Vagina (tissue), 2 donors: ENCODE measurements around the gene TUBGCP5. TPM values are rescaled to one million over a fixed set of nuclear protein-coding genes. Genes with fewer than 3 reads are reported as not detected.
"Not testable (repeated sequence)": the region's sequence is repeated elsewhere in the genome, so short reads cannot be mapped to it uniquely, and the experiment has no call there.

Source experiments
- DNase-seq, 2 donors: peaks; one replicate each; pipeline ENCODE4 v3.0.0-alpha.2; 2017; ENCODE audit errors: extremely low spot score in 2 of 2
- H3K27ac ChIP-seq: fragments of 200-600 bp; sonication (generic); one replicate; pipeline ENCODE4 v1.5.1; 2019
- H3K27me3 ChIP-seq: fragments of 200-600 bp; sonication (generic); one replicate; pipeline ENCODE4 v1.5.1; 2019
- H3K36me3 ChIP-seq, 2 donors: fragments of 200-600 bp; sonication (generic); one replicate each; pipeline ENCODE4 v1.5.1; 2017 to 2019
- H3K4me1 ChIP-seq: fragments of 200-600 bp; sonication (generic); one replicate; pipeline ENCODE4 v1.5.1; 2019
- H3K4me3 ChIP-seq, 2 donors: fragments of 200-600 bp; sonication (generic); 1 replicate in 1 of 2; 2 replicates in 1 of 2; pipeline ENCODE4 v1.5.1; 2016 to 2019
- H3K9me3 ChIP-seq: fragments of 200-600 bp; sonication (generic); one replicate; pipeline ENCODE4 v1.5.1; 2019
- CTCF ChIP-seq, 3 experiments: fragments of 450-650 bp in 2 of 3; fragments of 200-600 bp in 1 of 3; sonication (generic) in 1 of 3; IDR thresholded peaks; one replicate each; pipeline ENCODE4 v1.5.1; 2017 to 2019; ENCODE audit warnings: antibody characterized with exemption in 3 of 3, mild to moderate bottlenecking in 2 of 3, moderate library complexity in 2 of 3
- POLR2A ChIP-seq, 2 donors: fragments of 450-650 bp; IDR thresholded peaks; one replicate each; pipeline ENCODE4 v1.6.1; 2017; ENCODE audit warnings: antibody characterized with exemption in 2 of 2, mild to moderate bottlenecking in 2 of 2, moderate library complexity in 2 of 2
- POLR2AphosphoS5 ChIP-seq, 2 donors: sonication (generic); formaldehyde crosslinking; IDR thresholded peaks; one replicate each; pipeline ENCODE4 v1.9.0; 2017; ENCODE audit warnings: antibody characterized with exemption in 2 of 2, mild to moderate bottlenecking in 2 of 2, low read depth in 1 of 2; ENCODE audit not compliant: insufficient read depth in 1 of 2
- intact Hi-C: fragments of 100-400 bp; cut with DNase I; formaldehyde crosslinking; loops from one replicate; pipeline ENCODE4 v1.15.1; 2023
- total RNA-seq: library from RNA; depleted of rRNA; stranded (reverse); fragments of >200 nt; gene quantifications from one replicate; pipeline ENCODE4 v1.2.3, GENCODE V29; 2016

TUBGCP5 gene
- 11.3 TPM for total RNA-seq

GRCh38 chr15:23039143-23039916, at the start of gene TUBGCP5:
Gene TUBGCP5, minus strand, starts transcription at chr15:23039569. Its CDS starts 26 bp downstream, at chr15:23039543.
- Histone ChIP-seq H3K4me3 (peak within 1 kb of the TSS; percentile 64 to 88), H3K27ac (peak within 1 kb of the TSS; percentile 42), H3K4me1 (peaks cover 20% of the 10 kb centered on the region), H3K36me3 (peaks cover 0 to 5% of the 10 kb centered on the region in 2 donors), H3K9me3 (no peaks in the 10 kb centered on the region), H3K27me3 (no peaks in the 10 kb centered on the region)
- DNase-seq, result peak in 1 of 2 donors; percentile 96
- peak; percentile 56 to 89 for TF ChIP-seq POLR2AphosphoS5 (IDR thresholded peaks at IDR 0.05; ENCODE audit: insufficient read depth in 1 of 2, low read depth in 1 of 2)
- TF ChIP-seq CTCF (IDR thresholded peaks at IDR 0.05), result peak in 2 of 3 experiments; percentile 20 to 38
- TF ChIP-seq POLR2A (IDR thresholded peaks at IDR 0.05), result peak in 1 of 2 donors; percentile 71
- intact Hi-C loops, result no loop called here

- Histone ChIP-seq H3K9me3 (no peaks in the 10 kb centered on the region), H3K4me3 (no peak overlapping the region), H3K36me3 (no peaks in the 10 kb centered on the region), H3K4me1 (no peaks in the 10 kb centered on the region), H3K27me3 (no peaks in the 10 kb centered on the region), H3K27ac (no peak overlapping the region)
- TF ChIP-seq POLR2AphosphoS5 (IDR thresholded peaks at IDR 0.05; ENCODE audit: insufficient read depth in 1 of 2, low read depth in 1 of 2), result no peak
- TF ChIP-seq POLR2A (IDR thresholded peaks at IDR 0.05), result no peak
- TF ChIP-seq CTCF (IDR thresholded peaks at IDR 0.05), result no peak
- intact Hi-C loops, result no loop called here
- peak in 1 of 2 donors; percentile 34 for DNase-seq
These were observed 43.7 kb upstream of the TUBGCP5 start for GRCh38 chr15:23083115-23083514.

- peak in 1 of 2 donors; percentile 31 for DNase-seq
- H3K9me3 ChIP-seq, intact Hi-C loops, H3K27me3 ChIP-seq, H3K36me3 ChIP-seq, H3K4me1 ChIP-seq, H3K4me3 ChIP-seq, H3K27ac ChIP-seq: not testable (repeated sequence)
These were observed 42.8 kb upstream of the TUBGCP5 start for GRCh38 chr15:23081996-23082737.

GRCh38 chr15:23081271-23081670, 41.9 kb upstream of the TUBGCP5 start:
- Histone ChIP-seq H3K9me3 (no peaks in the 10 kb centered on the region), H3K4me3 (no peak overlapping the region), H3K36me3 (no peaks in the 10 kb centered on the region), H3K4me1 (no peaks in the 10 kb centered on the region), H3K27me3 (no peaks in the 10 kb centered on the region), H3K27ac (no peak overlapping the region)
- TF ChIP-seq POLR2AphosphoS5 (IDR thresholded peaks at IDR 0.05; ENCODE audit: insufficient read depth in 1 of 2, low read depth in 1 of 2) (no peak), CTCF (IDR thresholded peaks at IDR 0.05) (no peak), POLR2A (IDR thresholded peaks at IDR 0.05) (no peak)
- DNase-seq, result no peak
- intact Hi-C loops, result no loop called here

GRCh38 chr15:23079766-23080165, 40.4 kb upstream of the TUBGCP5 start:
- intact Hi-C loops, result no loop called here
- no peaks in the 10 kb centered on the region for H3K9me3 ChIP-seq
- H3K27me3 ChIP-seq, result no peaks in the 10 kb centered on the region
- peak in 1 of 2 donors; percentile 25 for DNase-seq
- H3K4me1 ChIP-seq, result no peaks in the 10 kb centered on the region
- TF ChIP-seq POLR2A (IDR thresholded peaks at IDR 0.05), result no peak
- no peak for TF ChIP-seq CTCF (IDR thresholded peaks at IDR 0.05)
- TF ChIP-seq POLR2AphosphoS5 (IDR thresholded peaks at IDR 0.05; ENCODE audit: insufficient read depth in 1 of 2, low read depth in 1 of 2), result no peak
- H3K27ac ChIP-seq, result no peak overlapping the region
- H3K4me3 ChIP-seq, result no peak overlapping the region
- H3K36me3 ChIP-seq, result no peaks in the 10 kb centered on the region
